AG20443 (cell line): Measurements from ENCODE around the gene SPATC1L.

Experiments
- DNase-seq: peaks from one replicate; pipeline ENCODE4 v3.0.0; 2012; ENCODE audit warnings: low spot score, mixed read lengths

Gene SPATC1L

DNA sequence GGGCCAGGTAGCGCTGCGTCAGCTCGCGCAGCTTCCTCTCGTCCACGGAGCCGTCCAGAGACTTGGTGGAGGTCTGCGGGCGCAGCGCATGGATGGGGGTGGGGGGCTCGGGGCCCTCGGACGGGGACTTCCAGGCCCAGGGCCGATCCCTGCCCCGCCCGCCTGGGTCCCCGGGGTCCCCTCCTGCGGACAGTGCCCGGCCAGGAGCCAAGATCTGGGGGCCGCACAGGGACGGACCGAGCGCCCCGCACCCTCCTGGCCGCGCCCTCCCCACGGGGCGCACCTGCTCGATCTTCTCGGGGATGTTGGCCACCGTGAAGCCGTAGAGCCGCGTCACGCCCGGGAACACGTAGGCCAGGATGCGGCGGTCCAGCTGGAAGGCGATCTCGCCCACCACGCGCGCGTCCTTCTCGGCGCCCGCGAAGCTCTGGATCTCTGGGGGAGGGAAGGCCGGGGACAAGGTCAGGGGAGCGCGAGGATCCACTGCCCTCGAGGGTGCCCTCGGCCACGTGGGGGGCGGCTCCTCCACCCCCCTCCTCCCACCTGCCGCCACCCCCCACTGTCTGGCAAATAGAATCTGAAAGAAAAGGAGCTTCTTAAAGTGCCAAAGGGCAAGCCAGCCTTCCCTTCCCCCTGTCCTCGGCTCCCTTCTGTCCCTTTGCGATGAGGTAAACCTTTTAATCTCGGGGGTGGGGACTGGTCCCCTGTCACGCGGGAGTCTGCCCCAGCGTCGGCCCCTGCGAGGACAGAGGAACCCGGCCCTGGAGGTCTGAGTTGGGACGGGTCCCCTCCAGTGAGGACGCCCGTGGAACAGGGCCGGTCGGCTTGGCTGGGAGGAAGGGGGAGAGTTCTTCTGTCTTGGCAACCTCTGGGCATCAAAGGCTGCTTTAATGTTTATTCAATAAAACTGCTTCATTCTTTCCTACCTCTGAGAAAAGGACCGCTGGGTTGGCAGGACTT, 22.3 kb downstream of the SPATC1L start:
- no peak for DNase-seq

DNA sequence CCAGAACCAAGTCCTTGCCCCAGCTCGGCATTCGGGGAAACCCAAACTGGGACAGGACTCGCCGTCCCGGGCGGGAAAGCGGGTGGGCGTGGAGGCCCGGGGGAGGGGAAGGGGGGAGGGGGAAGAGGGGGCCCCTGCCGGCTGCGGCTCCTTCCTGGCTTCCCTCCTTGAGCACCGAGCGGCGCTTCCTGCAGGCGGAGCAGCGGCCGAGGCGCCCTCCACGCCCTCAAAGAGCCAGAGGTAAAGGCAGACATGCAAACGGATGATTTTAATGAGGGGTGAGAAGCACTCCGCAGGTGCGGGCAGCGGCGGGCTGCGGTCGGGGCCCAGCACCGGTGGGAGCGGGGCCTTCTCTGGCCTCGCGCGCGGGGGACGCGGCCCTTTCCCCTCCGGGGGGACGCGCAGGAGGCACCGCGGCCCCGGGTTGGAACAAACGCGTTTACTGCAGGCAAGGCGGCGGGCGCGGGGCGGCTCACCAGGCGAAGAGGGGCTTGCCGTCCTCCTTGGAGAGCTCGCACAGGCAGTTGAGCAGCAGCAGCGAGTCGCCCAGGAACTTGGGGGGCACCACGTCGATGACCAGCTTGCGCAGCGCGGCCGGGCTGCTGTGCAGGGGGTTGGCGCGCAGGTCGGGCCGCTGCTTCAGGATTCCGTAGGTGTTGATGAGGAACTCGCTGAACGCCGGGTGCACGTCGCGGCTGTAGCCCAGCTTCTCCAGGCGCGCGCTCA, 23.2 kb downstream of the SPATC1L start:
- DNase-seq: no peak

DNA sequence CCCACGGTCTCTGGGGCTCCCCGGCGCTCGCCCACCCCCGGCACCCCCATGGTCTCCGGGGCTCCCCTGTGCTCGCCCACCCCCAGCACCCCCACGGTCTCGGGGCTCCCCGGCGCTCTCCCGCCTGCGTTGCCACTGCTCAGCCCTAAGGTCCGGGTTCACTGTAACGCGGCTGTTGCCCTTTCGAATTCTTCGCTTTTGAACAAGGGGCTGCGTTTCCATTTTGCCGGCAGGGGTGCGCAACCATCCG, 23.7 kb downstream of the SPATC1L start:
- no peak for DNase-seq

DNA sequence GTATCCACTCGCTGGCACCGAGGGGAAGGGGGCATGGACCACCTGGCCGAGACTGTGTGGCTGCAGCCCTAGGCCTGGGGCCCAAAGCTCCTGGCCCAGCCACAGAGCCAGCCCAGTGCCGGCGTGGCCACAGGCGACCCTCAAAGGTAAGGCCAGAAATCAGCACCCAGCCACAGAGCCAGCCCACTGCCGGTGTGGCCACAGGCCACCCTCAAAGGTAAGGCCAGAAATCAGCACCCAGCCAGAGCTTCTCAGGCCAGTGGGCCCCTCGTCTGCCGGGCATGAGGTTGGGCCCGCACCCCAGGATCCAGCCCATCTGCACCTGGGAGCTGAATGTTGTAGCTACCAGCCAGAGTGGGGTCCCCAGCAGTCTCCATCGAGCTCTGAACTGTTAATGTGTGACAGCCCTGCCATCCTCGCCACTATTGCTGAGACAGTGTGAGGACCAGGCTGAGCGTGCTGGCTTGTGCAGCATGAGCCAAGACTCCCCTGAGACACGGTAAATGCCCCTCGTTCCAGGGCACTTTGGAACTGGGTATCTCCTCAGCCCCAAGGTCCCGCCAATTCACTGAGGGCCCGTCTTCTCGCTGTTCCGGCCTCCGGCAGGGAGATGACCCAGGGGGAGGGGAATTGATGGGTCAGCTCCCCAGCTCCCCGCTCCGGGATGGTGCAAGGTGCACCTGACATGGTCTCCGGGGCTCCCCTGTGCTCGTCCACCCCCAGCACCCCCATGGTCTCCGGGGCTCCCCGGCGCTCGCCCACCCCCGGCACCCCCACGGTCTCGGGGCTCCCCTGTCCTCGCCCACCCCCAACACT, 24.2 kb downstream of the SPATC1L start:
- no peak for DNase-seq

DNA sequence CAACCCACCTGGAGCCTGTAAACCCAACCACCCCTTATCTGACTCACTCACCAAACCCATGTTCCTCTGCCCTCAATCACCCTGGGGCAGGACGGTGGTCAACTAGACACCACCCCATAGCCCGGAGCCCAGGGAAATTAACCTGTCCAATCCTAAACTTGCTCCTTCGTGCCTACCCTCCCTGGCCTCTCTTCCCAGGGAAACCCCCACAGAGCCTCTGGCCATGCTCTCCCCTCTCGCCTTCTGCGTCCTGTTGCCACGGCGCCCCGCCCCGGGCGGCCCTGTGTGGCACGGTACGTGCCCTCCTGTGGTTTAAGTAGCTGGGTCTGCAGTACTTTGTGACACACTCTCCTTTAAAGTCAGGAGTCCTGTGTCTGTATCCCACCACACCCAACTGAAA, 24.9 kb downstream of the SPATC1L start:
- no peak for DNase-seq

DNA sequence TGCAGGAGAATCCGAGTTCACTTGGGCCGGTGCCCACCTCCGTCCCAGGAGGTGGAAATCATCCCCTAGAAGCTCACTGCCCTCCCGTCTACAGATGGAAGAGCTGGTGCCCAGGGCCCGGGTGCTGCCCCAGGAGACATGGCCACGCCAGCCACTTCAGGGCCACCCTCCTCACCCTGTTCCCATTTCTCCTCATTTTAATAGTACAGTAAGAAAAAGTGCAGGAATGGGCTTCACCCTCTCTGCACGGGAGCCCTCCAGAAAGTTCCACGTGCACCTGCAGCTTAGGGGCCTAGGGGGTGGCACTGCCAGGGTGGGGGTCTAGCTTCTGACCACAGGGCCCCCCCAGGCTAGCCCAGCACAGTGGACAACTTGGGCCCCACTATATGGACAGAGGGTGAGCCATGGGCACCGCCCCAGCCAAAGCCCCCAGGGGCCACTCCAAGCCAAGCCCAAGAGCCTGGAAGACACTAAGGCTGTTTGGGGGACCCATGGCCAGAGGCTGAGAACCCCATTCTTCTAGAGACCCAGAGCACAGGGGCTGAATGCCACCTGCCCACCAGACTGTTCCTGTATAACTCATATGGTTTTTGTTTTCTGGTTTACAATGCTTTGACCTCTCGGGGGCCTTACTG, 25.5 kb downstream of the SPATC1L start:
- DNase-seq: no peak

DNA sequence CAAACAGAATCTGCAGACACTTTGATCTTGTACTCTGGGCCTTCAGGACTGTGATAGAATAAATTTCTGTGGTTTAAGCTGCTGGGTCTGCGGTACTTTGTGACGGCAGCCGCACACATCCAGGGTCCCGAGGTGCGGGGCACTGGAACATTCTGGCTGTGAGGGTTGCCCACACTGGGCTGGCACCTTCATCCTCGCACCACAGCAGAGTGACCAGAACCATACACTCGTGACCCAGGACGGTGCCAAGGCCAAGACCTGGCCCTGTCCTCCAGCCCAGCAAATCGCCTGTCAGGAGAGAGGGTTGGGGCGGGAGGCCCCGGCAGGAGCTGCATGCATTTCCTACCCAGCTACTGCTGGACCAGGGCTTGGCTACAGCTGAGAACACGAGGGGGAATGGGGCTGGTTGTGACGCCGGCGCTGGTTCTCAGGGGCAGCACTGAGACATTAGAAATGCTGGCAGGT, 26.2 kb downstream of the SPATC1L start:
- DNase-seq: no peak

DNA sequence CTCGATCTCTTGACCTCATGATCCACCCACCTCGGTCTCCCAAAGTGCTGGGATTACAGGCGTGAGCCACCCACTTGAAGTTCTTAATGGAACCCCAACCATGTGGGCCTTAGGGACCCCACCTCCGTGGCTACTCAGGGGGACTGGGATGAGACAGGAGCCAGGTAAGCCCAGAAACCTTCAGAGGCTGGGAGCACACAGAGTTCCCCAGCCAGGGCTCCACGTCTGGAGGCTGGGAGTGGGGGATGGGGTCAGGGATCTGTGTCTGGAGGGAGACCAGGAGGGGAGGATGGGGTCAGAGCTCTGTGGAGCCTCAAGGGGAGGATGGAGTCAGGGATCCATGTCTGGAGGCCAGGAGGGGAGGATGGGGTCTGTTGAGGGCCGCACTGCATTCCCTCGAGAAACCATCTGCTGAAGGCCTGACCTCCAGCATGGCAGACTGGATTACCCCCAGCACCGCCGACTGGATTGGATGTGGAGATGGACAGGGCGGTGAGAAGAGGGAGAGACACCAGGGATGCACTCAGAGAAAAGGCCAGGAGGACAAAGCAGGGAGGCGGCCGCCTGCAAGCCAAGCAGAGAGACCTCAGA, 26.8 kb downstream of the SPATC1L start:
- no peak for DNase-seq

DNA sequence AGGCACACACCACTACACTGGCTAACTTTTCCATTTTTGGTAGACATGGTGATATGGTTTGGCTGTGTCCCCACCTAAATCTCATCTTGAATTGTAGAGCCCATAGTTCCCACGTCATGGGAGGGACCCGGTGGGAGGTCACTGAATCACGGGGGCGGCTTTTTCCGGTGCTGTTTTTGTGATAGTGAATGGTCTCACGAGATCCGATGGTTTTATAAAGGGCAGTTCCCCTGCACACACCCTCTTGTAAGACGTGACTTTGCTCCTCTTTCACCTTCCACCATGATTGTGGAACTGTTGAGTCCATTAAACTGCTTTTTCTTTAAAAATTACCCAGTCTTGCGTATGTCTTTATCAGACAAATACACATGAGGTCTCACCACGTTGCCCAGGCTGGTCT, 27.6 kb downstream of the SPATC1L start:
- DNase-seq: no peak

DNA sequence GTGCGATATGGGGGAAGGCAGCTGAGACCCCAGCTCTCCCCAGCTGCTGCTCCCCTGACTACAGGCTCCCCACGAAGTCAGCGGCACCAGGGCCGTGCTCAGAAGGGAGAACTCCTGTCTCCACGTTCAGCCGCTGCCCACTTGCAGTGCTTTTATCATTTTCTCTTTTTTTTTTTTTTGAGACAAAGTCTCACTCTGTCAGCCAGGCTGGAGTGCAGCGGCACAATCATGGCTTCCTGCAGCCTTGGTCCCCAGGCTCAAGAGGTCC, 27.9 kb downstream of the SPATC1L start:
- no peak for DNase-seq

DNA sequence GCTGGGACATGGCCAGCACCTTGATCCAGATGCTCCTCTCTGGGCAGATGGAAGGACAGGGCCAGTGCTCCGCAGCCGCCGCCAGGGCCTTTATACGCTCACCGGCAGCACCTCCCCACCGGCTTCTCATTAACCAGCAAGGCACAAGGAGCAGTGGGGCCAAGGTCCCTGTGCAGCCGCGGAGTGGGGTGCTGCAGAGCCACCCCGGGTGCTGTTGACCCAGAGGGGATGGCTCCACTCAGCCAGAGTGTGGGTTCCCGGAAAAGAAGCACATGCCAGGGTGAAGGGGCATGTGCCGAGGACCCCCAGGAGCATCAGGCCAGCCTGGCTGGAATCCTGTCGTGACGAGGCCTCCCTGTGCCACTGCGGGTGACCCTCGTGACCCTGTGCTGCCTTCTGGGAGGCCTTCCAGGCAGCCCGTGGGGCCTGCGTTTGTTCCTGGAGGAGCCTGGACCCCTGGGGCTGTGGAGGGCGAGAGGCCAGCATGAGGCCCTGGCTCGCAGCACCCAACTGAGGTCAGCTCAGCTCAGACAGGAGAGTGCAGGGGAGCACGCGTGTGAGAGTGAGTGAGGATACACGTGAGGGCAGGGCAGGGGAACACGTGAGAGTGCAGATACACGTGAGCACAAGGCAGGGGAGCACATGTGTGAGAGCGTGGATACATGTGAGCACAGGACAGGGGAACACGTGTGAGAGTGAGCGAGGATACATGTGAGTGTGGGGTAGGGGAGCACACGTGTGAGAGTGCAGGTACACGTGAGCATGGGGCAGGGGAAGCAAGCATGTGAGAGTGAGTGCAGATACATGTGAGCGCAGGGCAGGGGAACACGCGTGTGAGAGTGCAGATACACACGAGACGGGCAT, 28.5 kb downstream of the SPATC1L start, which contains the start of gene FTCD:
FTCD (minus strand) TSS at position 66 of the 864 bp plus-strand sequence; CDS start at position 10, 56 bp downstream.
- no peak for DNase-seq

DNA sequence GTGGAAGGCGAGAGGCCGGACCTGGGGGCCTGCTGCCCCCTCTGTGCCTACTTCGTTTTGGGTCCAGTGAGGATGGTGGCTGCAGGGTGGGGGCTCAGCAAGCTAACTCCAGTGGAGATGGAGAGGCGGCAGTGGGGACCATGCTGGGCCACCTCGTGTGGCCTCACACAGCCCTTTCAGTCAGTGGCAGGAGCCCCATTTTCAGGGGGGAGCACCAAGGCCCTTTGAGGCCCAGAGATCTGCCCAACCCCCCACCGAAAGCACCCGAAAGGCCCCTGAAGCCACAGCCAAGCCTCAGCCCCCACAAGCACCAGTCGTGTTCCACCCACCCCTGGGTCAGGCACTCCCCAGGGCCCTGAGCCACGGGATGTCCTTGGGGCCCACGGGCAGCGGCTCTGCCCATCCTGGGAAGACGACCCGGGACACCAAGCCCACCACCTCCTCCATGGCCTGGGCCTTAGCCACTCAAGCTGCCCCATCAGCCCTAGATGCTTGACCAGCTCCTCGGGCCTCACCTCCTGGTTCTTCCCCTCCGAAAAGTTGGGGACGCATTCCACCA, 29.2 kb downstream of the SPATC1L start:
- no peak for DNase-seq

DNA sequence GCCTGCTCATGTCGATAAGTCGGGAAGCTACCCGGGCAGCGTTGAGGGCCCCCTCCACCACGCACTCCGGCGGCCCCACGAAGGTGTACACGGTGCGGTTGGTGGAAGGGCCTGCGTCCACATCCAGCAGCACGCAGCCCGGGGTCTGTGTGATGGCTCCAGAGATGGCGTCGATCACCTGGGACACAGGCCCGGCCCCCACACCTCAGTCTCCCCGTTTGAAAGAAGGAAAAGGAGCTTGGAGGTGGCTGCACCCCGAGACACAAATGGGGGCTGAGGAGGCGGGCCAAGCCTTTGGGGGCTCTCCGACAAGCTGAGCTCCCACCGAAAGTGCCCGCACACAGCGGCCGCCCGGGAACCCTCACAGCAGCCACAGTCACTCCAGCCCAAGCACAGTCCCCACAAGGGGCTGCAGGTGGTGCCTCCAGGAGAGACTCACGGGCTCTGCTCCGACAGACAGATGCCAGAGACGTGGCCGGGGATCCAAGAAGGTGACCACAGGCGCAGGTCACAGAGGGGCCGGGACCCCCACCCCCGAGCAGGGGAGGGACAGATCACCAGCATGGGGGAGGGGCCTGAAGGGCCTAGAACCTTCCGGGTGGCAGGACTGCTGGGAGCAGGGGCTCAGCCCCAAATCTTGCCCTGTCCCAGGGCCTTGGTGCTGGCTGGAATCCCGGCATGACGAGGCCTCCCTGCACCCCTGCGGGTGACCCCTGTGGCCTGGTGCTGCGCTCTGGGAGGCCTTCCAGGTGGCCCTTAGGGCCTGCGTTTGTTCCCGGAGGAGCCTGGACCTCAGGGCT, 29.9 kb downstream of the SPATC1L start:
- DNase-seq: no peak

DNA sequence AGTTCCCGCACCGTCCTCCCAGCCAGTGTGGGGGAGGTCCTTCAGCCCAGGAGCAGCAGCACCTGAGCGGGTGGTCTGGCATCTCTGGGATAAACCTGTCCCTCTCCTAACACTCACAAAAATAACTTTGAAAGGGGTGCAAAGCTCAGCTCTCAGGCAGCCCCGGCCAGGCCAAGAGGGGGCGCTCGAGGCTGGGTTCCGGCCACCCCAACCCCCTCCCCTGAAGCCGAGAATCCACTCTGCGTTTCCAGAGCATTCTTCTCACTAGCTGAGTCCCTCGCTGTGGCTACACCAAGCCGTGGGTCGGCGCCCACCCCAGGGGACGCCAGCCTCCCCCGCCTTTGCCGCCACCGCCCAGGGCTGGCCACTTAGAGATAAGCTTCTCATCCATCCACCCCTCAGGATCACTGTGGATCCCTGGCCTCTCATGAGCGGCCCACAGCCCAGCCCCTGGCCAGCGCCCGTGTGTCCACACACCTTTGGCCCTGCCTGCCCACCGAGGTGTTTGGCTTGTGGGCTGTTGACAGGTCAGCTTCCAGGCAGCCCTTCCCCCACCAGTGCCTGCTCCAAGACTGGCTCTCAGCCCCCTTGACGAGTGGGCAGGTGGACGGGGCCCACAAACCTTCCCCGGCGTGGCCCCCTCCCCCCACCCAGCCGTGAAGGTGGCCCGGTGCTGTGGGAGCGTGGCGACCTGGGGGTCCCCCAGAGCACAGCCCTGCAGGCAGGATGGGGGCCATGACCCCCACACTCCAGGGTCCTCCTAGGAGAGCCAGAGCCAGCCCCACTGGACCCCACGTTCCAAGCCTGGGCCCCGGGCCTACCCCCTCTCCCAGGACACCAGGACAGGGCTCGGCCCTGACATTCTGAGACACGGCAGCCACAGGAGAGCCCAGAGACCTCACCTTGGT, 30.8 kb downstream of the SPATC1L start:
- peak; percentile 92 for DNase-seq

DNA sequence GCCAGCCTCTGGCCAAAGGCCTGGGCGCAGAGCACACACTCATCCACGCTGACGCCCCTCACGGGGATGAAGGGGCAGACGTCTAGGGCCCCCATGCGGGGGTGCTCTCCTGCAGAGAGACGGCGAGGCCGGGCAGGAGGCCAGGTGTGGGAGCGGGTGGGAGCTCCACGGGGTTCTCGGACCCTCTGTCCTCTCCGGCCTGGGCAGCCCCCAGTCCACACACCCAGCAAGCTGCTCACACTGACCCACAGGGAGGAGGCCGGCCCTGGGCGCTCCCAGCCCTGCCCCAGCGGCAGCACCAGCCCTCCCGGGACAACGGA, 31.4 kb downstream of the SPATC1L start:
- no peak for DNase-seq

DNA sequence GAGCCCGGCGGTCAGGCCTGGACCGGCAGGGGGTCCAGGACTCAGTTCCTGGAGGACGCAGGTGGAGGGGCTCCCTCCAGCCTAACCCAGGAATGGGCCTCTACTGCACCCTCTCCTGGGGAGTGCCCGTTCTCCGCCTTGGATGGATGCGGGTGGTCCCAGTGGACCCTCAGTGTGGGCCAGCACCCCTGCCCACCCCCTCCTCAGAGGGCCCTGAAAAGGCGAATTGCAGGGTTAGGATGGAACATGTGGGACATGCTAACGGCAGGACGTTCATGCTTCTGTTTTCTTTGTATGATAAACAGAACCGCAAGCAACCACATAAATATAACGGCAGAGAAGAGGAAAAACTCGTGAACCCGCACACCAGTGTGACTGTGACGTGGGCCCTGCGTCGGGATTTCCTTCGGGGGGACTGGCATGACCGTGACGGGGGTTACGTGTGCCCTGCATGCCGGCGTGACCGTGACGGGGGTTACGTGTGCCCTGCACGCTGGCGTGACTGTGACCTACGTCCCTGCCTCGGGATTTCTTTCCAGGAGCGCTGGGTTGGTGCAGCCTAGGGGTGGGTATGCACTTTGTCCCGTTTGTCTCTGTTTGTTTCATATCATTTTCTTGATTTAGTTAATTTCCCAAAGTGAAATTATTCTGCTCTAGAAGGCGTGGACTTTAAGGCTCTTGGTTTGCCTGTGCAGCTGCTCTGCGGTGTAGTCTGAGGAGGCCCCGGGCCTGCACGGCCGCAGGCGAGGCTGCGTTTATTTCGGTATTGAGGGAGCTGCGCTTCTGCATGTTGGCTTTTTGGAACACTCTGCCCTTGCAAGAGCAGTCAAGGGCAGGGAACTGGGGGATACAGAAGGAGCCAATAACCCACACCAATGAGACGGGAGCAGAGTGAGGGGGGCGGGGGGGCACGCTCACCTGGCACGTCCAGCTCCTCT, 32.0 kb downstream of the SPATC1L start:
- DNase-seq: no peak

DNA sequence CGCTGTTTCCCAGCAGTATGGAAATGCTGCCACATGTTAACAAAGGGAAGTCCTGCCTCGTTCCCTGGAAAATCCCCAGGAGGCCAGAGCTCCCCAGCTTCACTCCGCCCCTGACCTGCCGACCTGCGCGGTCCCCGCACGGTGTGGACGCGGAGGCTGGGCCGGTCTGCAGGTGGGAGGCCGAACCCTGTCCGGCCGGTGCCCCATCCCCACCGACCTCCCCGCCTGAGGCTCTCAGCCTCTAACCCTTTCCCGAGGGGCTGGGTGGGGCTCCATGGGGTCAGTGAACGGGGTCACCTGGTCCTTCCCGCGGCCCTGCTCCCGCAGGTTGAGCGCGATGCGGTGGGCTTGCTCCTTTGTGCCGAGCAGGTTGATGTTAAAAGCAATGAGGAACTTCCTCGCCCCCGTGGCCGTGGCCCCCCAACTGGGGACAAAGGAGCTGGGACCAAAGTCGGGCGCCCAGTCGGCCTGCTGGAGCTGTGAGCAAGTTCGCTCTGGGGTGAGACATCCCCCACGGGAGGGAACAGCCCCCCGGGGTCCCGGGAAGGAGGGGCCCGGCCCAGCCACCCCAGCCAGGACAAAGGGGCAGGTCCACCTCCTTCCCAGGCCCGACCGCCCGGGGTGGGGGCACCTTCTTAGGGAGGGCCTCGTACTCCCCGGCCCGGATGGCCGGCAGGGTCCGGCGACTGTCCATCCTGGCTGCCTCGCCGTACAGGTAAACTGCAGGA, 32.8 kb downstream of the SPATC1L start:
- DNase-seq: no peak
